Measurements from ENCODE around the gene DENND4B. TPM values are rescaled to one million over a fixed set of nuclear protein-coding genes. Genes with fewer than 3 reads are reported as not detected.

The DENND4B gene
- total RNA-seq, 6 experiments from 2014 or later, result 13.0 to 27.5 (median 20.2) TPM

- H3K4me3 ChIP-seq, result no peak overlapping the region
- WGBS (ENCODE audit: insufficient coverage, low coverage, low lambda C conversion rate, missing lambda C conversion rate), result no CpG with 5 or more reads among the region's 11 CpGs
- H3K9me3 ChIP-seq, result no peaks in the 10 kb centered on the region
- ATAC-seq, result no peak
- H3K4me1 ChIP-seq, result no peaks in the 10 kb centered on the region
- no peaks in the 10 kb centered on the region for H3K27me3 ChIP-seq
- intact Hi-C loops (cut with DNase I), result no loop called here
- H3K36me3 ChIP-seq, result peaks cover 5 to 60% (median 24%) of the 10 kb centered on the region in 4 donors
- no peak overlapping the region for H3K27ac ChIP-seq
- peak in 1 of 3 donors; percentile 12 for DNase-seq
- no peak for TF ChIP-seq POLR2A (IDR thresholded peaks at IDR 0.05)
- TF ChIP-seq, protein P1, sequence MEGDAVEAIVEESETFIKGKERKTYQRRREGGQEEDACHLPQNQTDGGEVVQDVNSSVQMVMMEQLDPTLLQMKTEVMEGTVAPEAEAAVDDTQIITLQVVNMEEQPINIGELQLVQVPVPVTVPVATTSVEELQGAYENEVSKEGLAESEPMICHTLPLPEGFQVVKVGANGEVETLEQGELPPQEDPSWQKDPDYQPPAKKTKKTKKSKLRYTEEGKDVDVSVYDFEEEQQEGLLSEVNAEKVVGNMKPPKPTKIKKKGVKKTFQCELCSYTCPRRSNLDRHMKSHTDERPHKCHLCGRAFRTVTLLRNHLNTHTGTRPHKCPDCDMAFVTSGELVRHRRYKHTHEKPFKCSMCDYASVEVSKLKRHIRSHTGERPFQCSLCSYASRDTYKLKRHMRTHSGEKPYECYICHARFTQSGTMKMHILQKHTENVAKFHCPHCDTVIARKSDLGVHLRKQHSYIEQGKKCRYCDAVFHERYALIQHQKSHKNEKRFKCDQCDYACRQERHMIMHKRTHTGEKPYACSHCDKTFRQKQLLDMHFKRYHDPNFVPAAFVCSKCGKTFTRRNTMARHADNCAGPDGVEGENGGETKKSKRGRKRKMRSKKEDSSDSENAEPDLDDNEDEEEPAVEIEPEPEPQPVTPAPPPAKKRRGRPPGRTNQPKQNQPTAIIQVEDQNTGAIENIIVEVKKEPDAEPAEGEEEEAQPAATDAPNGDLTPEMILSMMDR (IDR thresholded peaks at IDR 0.05), result no peak
Measured at GRCh38 chr1:153933955-153934354, 12.6 kb downstream of the DENND4B start.

GRCh38 chr1:153933430-153933829, 13.1 kb downstream of the DENND4B start:
- H3K9me3 ChIP-seq, result no peaks in the 10 kb centered on the region
- TF ChIP-seq, protein P1 (IDR thresholded peaks at IDR 0.05), result no peak
- no peak for TF ChIP-seq POLR2A (IDR thresholded peaks at IDR 0.05)
- H3K27ac ChIP-seq, result no peak overlapping the region
- DNase-seq (peak in 1 of 3 donors; percentile 46), ATAC-seq (no peak)
- 100% methylated on average over 2 of the region's 14 CpGs for WGBS (ENCODE audit: insufficient coverage, low coverage, low lambda C conversion rate, missing lambda C conversion rate)
- no peaks in the 10 kb centered on the region for H3K27me3 ChIP-seq
- peaks cover 5 to 60% (median 24%) of the 10 kb centered on the region in 4 donors for H3K36me3 ChIP-seq
- H3K4me1 ChIP-seq, result no peaks in the 10 kb centered on the region
- intact Hi-C loops (cut with DNase I), result no loop called here
- no peak overlapping the region for H3K4me3 ChIP-seq

- H3K9me3 ChIP-seq, result no peaks in the 10 kb centered on the region
- 100% methylated on average over 3 of the region's 18 CpGs for WGBS (ENCODE audit: insufficient coverage, low coverage, low lambda C conversion rate, missing lambda C conversion rate)
- peaks cover 5 to 54% (median 21%) of the 10 kb centered on the region in 4 donors for H3K36me3 ChIP-seq
- intact Hi-C loops (cut with DNase I), result no loop called here
- no peaks in the 10 kb centered on the region for H3K4me1 ChIP-seq
- DNase-seq (peak in 1 of 3 donors; percentile 41), ATAC-seq (no peak)
- no peak for TF ChIP-seq POLR2A (IDR thresholded peaks at IDR 0.05)
- TF ChIP-seq, protein P1 (IDR thresholded peaks at IDR 0.05), result no peak
- no peak overlapping the region for H3K27ac ChIP-seq
- no peaks in the 10 kb centered on the region for H3K27me3 ChIP-seq
- no peak overlapping the region for H3K4me3 ChIP-seq
Measured at GRCh38 chr1:153932156-153933131, 14.1 kb downstream of the DENND4B start.

DNA sequence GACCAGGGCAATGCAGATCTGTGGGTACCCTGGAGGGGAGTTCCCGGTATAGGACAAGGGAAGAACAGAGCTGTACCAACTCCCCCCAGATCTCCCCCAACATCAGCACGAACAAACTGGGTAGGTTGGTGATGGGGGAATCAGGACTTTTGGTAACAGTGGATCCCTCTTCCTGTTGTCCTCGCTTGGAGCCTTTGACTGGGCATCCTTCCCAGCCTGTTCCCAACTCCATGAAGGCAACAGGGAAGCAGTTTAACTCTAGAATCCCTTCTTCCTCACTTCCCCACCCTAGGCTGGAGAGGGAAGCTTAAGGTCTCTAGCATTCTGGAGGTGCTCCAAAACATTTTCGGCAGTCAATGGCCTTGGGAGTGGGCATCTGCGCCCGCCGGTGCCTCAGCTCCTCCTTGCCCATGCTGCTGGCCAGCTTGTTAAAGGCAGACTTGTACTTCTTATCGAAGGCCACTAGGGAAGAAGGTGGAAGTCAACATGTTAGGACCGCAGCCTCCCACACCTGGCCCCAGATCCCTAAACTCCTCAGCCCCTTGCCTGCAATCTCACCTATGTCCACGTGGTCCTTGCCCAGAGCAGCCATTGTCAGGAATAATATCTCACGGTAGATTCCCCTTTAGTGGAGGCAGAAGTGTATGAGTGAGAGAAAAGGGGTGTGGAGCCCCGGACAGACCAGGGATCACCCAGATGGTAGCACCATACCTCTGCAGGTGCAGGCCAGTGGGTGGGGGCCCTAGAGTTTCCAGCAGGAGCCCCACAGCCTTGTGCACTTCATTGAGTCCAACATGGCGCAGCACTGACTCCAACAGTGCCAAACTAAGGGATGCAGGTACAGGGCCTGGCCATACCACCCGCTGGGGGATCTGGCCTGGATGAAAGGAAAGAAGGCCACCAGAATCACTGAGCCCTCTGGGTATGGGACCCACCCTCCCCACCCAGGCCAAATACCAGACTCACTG, 16.3 kb downstream of the DENND4B start:
- Histone ChIP-seq H3K36me3 (peaks cover 0 to 34% (median 9%) of the 10 kb centered on the region in 4 donors), H3K9me3 (no peaks in the 10 kb centered on the region), H3K4me3 (no peak overlapping the region), H3K4me1 (no peaks in the 10 kb centered on the region), H3K27me3 (no peaks in the 10 kb centered on the region), H3K27ac (no peak overlapping the region)
- TF ChIP-seq POLR2A (IDR thresholded peaks at IDR 0.05), result no peak
- TF ChIP-seq, protein P1 (IDR thresholded peaks at IDR 0.05), result no peak
- 83% methylated on average over 5 of the region's 14 CpGs for WGBS (ENCODE audit: insufficient coverage, low coverage, low lambda C conversion rate, missing lambda C conversion rate)
- intact Hi-C loops (cut with DNase I), result loop anchor here in 1 of 2 donors (10.0 kb wide), 1 partner anchor 135 kb away; no protein-coding TSS in a partner anchor
- ATAC-seq (peak in 1 of 4 donors; percentile 3), DNase-seq (peak in 1 of 3 donors; percentile 13)

All from right lobe of liver (tissue), 6 donors.